Ascending aorta (tissue), 2 donors: ENCODE results near the gene STAG1. TPM values are rescaled to one million over a fixed set of nuclear protein-coding genes. Genes with fewer than 3 reads are reported as not detected.
"Not testable (repeated sequence)": the region's sequence is repeated elsewhere in the genome, so short reads cannot be mapped to it uniquely, and the experiment has no call there.

ENCODE experiments used
- DNase-seq, 2 donors: peaks; one replicate each; pipeline ENCODE4 v3.0.0-alpha.2; 2019; ENCODE audit warnings: low spot score in 2 of 2
- H3K27ac ChIP-seq, 2 donors: fragments of 200-600 bp; sonication (generic); one replicate each; pipeline ENCODE4 v1.5.1; 2016 to 2017; ENCODE audit warnings: mild to moderate bottlenecking in 1 of 2
- H3K27me3 ChIP-seq: fragments of 200-600 bp; sonication (generic); one replicate; pipeline ENCODE4 v1.5.1; 2017
- H3K36me3 ChIP-seq, 2 donors: fragments of 200-600 bp; sonication (generic); one replicate each; pipeline ENCODE4 v1.5.1; 2016
- H3K4me1 ChIP-seq, 2 donors: fragments of 200-600 bp; sonication (generic); one replicate each; pipeline ENCODE4 v1.5.1; 2016 to 2017; ENCODE audit warnings: mild to moderate bottlenecking in 1 of 2
- H3K4me3 ChIP-seq, 2 donors: fragments of 200-600 bp; sonication (generic); one replicate each; pipeline ENCODE4 v1.5.1; 2016 to 2017; ENCODE audit warnings: mild to moderate bottlenecking in 1 of 2
- H3K9me3 ChIP-seq, 2 donors: fragments of 200-600 bp; sonication (generic); one replicate each; pipeline ENCODE4 v1.5.1; 2016
- intact Hi-C: fragments of 100-400 bp; cut with DNase I; formaldehyde crosslinking; loops from one replicate; pipeline ENCODE4 v1.15.1; 2023
- total RNA-seq: library from RNA; depleted of rRNA; stranded (reverse); fragments of >200 nt; gene quantifications from one replicate; pipeline ENCODE4 v1.1.0, GENCODE V29; 2016
- TF ChIP-seq, protein P1 (sequence below), 3 experiments: fragments of 200-600 bp in 2 of 3; fragments of 450-650 bp in 1 of 3; sonication (generic) in 2 of 3; IDR thresholded peaks; one replicate each; pipeline ENCODE4 v1.5.1; 2016 to 2019; ENCODE audit warnings: antibody characterized with exemption in 3 of 3, mild to moderate bottlenecking in 1 of 3, moderate library complexity in 1 of 3

Gene STAG1
- total RNA-seq: 27.2 TPM

DNA sequence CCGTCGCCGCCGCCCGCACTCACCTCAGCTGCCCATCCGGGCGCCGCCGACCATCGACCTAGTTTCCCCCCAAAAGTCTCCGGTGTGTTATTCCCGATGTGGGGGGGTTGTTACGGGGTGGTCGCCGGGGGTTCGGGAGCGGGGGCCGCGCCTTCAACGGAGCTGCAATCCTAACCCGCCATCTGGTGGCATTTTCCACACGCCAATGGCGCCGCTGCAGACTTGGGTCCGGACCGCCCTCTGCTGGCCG, at the start of gene STAG1:
TSS of gene STAG1 (minus strand) at position 207 of the 250 bp plus-strand sequence. CDS start 121,480 bp downstream, outside the sequence.
- intact Hi-C loops: loop anchor here (1.0 to 10.0 kb wide), 10 partner anchors 35 to 785 kb away; partner anchors contain the start of genes MSL2, NCK1 and SLC35G2
- Histone ChIP-seq H3K27me3 (no peaks in the 10 kb centered on the region), H3K36me3 (no peaks in the 10 kb centered on the region), H3K27ac (peak within 1 kb of the TSS; percentile 97 to 98), H3K9me3 (no peaks in the 10 kb centered on the region), H3K4me1 (peaks cover 0 to 27% of the 10 kb centered on the region in 2 donors), H3K4me3 (peak within 1 kb of the TSS; percentile 92 to 93)
- TF ChIP-seq, protein P1, sequence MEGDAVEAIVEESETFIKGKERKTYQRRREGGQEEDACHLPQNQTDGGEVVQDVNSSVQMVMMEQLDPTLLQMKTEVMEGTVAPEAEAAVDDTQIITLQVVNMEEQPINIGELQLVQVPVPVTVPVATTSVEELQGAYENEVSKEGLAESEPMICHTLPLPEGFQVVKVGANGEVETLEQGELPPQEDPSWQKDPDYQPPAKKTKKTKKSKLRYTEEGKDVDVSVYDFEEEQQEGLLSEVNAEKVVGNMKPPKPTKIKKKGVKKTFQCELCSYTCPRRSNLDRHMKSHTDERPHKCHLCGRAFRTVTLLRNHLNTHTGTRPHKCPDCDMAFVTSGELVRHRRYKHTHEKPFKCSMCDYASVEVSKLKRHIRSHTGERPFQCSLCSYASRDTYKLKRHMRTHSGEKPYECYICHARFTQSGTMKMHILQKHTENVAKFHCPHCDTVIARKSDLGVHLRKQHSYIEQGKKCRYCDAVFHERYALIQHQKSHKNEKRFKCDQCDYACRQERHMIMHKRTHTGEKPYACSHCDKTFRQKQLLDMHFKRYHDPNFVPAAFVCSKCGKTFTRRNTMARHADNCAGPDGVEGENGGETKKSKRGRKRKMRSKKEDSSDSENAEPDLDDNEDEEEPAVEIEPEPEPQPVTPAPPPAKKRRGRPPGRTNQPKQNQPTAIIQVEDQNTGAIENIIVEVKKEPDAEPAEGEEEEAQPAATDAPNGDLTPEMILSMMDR (IDR thresholded peaks at IDR 0.05): peak in 2 of 3 experiments; percentile 98 to 100
- DNase-seq: no peak

DNA sequence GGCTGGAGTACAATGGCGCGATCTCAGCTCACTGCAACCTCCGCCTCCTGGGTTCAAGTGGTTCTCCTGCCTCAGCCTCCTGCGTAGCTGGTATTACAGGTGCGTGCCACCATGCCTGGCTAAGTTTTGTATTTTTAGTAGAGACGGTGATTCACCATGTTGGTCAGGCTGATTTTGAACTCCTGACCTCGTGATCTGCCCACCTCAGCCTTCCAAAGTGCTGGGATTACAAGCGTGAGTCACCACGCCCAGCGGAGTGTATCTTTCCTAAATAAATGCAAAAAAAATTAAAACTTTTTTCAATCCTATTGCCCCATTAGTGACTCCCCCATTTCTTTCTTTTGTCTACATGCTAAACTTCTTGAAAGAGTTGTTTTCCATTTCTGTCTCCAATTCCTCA, 49.0 kb upstream of the STAG1 start:
- DNase-seq, intact Hi-C loops: not testable (repeated sequence)

DNA sequence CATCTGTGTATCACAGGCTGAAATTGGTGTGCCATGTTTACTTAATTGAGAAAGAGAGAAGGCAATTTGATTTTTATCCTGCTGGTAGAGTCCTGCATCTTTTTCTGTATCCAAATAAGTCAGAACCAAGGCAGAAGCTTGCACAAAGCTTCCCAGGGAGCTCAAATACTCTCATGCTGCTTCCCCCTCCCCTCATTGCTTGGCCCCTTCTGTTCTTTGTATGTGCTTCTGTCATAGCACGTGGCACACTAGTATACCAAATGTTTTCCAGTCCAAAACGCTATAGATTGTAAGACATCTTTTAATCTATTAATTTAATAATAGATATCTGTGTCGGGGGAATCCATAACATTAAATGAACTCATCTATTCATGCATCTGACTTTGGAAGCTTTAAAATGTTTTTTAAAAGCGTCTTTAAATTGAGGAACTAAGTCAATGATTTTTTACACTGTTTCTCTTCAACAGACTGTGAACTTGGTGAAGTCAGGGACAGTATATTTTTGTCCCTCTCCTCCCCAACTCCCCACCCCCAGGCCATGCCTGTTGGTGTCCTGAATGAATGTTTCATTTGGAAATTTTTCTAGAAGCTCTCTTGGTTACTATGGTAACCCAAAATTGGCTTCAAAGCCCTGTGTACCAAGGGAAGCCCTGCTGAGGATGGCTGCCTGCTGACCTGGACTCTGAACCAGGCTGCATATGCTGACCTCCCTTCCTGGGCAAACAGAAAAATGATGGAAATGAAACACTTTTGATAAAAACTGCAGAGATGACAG, 40.6 kb upstream of the STAG1 start:
- DNase-seq: no peak
- Histone ChIP-seq H3K4me3 (no peak overlapping the region), H3K27ac (no peak overlapping the region), H3K9me3 (no peaks in the 10 kb centered on the region), H3K4me1 (peaks cover 0 to 2% of the 10 kb centered on the region in 2 donors), H3K36me3 (no peaks in the 10 kb centered on the region), H3K27me3 (no peaks in the 10 kb centered on the region)
- TF ChIP-seq, protein P1 (IDR thresholded peaks at IDR 0.05): no peak
- intact Hi-C loops: no loop called here

More for the DNA sequence above, 49.0 kb upstream of the STAG1 start:
- not testable (repeated sequence) for H3K27me3 ChIP-seq, H3K36me3 ChIP-seq, H3K4me1 ChIP-seq, H3K9me3 ChIP-seq, H3K4me3 ChIP-seq, H3K27ac ChIP-seq

DNA sequence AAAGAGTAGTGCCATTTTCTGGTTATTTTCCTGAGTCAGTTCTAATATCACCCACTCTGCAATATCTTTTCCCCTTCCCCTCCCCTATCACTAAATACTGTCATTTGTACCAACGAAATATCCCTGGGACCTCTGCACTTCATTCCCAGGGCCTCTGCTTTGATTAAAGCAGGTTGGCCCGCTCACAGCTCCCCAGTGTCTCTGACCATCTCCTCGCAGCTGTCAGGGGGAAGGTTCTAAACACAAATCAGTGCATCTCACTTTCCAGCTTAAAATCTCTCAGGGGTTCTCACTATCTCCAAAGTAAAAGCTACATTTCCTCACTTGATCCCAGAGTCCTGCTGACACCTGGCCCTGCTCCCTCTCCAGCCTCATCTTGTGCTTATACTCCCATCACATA, 38.6 kb upstream of the STAG1 start:
- Histone ChIP-seq H3K27me3 (no peaks in the 10 kb centered on the region), H3K27ac (no peak overlapping the region), H3K4me3 (no peak overlapping the region), H3K9me3 (no peaks in the 10 kb centered on the region), H3K36me3 (no peaks in the 10 kb centered on the region), H3K4me1 (peaks cover 0 to 10% of the 10 kb centered on the region in 2 donors)
- TF ChIP-seq, protein P1 (IDR thresholded peaks at IDR 0.05): no peak
- intact Hi-C loops: no loop called here
- DNase-seq: no peak

DNA sequence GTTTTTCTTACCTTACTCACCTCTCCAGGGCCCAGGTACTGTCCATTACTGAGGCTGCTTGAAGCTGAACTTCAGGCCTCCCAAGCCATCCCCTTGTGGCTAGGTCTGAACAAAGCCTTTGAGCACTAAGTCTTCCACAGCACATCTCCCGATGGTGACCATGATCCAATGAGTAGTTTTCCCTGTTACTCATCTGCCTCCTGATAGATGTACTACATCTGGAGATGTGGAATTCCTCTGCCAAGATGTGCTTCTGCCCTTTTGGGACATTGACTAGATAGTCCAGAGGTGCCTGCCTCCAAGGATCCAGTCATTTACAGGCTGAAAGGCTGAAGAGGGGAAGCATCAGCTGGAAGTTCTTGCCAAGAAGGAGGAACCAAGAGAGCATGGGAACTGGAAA, 37.8 kb upstream of the STAG1 start:
- no peak for DNase-seq
- no peaks in the 10 kb centered on the region for H3K9me3 ChIP-seq
- TF ChIP-seq, protein P1 (IDR thresholded peaks at IDR 0.05): no peak
- H3K4me3 ChIP-seq: no peak overlapping the region
- no peaks in the 10 kb centered on the region for H3K36me3 ChIP-seq
- H3K4me1 ChIP-seq: peaks cover 0 to 10% of the 10 kb centered on the region in 2 donors
- intact Hi-C loops: loop anchor here (10.0 kb wide), 1 partner anchor 225 kb away; no protein-coding TSS in a partner anchor
- H3K27me3 ChIP-seq: no peaks in the 10 kb centered on the region
- H3K27ac ChIP-seq: no peak overlapping the region

DNA sequence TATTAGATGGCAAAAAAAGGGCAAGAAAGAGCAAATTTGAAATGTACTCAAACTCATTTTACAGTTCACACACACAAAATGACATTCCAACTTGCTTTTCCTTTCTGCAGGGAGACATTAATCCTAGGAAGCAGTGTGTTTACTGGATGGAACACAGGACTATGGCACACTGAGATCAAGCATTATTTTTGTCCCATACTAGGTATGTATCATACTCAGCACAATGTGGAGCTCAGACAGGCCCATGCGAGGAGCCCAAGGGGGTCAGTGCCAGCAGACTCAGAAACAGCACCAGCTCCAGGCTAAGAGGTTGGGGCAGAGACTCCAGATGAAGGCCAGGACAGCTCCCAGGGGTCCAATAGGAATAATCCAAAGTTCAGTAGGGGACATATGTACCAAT, 36.0 kb upstream of the STAG1 start:
- TF ChIP-seq, protein P1 (IDR thresholded peaks at IDR 0.05): no peak
- H3K4me1 ChIP-seq: peaks cover 0 to 10% of the 10 kb centered on the region in 2 donors
- intact Hi-C loops: loop anchor here (10.0 kb wide), 1 partner anchor 227 kb away; no protein-coding TSS in a partner anchor
- no peaks in the 10 kb centered on the region for H3K27me3 ChIP-seq
- no peak overlapping the region for H3K4me3 ChIP-seq
- H3K9me3 ChIP-seq: no peaks in the 10 kb centered on the region
- H3K36me3 ChIP-seq: no peaks in the 10 kb centered on the region
- H3K27ac ChIP-seq: peak overlapping the region; percentile 16 to 67
- DNase-seq: no peak
